Ureter (tissue), 1 donor: ENCODE measurements around the gene TMEM151B. TPM values are rescaled to one million over a fixed set of nuclear protein-coding genes. Genes with fewer than 3 reads are reported as not detected.
"Not testable (repeated sequence)": the region's sequence is repeated elsewhere in the genome, so short reads cannot be mapped to it uniquely, and the experiment has no call there.

Source experiments
- DNase-seq: peaks from one replicate; pipeline ENCODE4 v3.0.0-alpha.2; 2020; ENCODE audit warnings: low spot score
- total RNA-seq: library from RNA; stranded (reverse); gene quantifications from one replicate; pipeline ENCODE4 v1.2.4, GENCODE V29; 2023
- donor health status: DM: yes; HTN: yes; CAD: no.

TMEM151B gene
- total RNA-seq, 1 donor from 2014 or later: not detected

DNA sequence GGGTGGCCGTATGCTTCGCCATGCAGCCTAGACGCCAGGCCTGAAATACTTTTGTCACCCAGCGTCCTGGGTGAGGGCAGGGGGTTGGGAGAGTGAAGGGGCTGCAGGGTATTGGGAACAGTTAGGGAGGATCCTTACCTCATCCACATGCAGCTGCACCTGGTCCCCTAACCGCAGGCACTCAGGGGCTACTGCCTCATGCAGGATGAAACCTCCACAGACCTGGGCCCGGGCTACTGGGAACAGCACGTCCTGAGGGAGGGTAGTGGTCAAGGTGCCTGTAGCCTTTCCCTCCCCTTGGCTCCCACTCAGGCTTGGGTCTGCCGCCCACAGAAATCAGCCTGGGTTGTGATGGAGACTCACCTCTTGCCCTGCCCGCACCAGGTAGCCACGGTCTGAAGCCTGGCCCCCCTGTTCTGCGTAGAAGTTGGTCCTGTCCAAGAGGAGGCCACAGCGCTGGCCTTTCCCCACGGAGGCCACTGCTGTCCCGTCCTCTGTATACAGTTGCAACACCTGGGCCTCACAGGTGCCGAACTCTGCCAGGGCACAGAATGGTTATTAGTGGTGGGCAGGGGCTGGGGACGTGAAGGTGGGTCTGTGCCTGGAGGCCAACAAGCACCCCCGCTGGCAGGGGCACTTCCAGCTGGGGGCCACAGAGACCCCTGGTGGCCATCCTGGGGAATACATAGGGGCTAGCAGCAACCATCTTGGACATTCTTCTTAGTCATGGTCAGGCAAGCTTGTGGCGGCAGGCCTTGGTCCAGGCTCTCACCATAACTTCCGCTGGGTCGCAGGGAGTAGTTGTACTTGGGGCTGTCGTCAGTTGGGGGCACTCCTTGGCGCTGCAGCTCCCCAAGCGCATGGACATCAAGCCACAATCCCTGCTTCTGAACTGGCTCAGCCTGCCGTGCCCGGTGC is 34.3 kb downstream of the TMEM151B start:
- DNase-seq: no peak

DNA sequence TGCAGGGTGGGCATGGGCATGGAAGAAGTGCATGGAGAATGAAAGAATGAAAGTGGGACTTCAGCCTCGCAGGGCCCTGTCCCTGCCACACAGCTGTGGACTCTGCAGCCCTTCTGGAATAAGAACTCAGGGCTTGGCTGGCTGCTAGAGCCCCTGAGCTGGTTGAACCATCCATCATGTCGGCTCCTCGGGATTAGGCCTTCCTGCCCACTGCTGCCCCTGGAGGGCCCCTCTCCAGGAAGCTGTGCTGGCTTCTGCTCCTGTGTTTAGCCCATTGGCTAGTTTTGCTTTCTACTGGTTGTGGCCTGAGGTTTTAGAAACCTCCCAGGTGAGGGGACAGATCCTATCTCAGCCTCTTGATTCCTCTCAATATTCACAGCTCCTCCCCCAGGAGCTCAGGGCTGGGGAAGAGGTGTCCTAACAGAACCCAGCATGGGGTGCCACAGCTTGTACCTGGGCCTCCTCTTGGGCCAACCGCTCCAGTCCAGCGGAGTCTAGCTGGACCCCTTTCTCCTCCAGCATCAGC is 35.0 kb downstream of the TMEM151B start:
- DNase-seq: no peak

DNA sequence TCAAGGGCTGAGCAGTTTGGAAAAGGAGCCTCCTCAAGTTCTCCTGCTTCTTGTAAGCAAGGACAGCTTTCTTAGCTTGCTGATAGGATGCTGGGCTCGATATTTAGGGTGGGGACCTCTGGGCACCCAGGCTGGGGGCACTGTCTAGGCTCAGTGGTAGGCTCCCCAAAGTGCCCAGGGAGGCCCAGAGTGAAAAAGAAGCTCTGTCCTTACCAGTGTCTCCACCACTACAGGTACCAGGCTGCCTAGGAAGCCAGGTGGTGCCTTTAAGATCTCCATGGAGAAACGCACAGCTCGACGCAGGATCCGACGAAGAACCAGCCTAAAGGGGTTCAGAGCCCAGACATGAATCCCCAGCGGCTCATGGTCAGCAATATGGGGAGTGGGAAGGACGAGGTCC is 36.5 kb downstream of the TMEM151B start:
- no peak for DNase-seq

DNA sequence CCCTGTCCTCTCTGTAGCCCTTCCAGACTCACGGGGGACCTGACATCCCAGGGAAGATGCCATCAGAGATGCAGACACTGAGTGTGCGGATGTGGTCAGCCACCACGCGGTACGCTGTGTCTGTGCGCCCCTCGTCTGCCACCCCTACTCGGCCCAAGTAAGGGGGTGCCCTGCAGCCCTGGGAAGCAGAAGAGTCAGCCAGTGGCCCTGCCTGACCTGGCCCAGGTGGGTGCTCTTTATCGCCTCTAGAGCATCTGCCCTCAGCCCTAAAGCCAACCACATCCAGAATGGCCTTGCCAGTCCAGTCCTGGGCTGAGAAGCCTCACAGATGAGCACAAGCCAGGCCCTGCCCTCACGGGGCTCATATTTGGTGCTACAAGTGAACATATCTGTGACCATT is 37.0 kb downstream of the TMEM151B start:
- DNase-seq: no peak

DNA sequence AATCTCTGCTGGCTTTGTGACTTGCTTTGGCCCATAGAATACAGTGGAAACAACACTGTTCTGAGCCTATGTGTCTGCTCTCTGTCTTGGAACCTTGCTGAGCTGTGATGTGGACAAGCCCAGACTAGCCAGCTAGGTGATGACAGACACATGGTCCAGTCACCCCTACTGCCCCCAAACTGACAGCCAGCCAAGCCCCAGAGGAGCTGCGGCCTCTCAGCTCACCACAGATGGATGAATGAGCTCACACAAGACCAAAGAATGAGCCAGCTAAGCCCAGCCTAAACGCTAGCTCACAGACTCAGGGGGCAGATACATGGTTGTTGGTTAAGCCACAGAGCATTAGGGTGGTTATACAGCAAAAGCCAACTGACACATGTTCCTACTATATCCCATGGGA is 38.8 kb downstream of the TMEM151B start:
- DNase-seq: no peak

DNA sequence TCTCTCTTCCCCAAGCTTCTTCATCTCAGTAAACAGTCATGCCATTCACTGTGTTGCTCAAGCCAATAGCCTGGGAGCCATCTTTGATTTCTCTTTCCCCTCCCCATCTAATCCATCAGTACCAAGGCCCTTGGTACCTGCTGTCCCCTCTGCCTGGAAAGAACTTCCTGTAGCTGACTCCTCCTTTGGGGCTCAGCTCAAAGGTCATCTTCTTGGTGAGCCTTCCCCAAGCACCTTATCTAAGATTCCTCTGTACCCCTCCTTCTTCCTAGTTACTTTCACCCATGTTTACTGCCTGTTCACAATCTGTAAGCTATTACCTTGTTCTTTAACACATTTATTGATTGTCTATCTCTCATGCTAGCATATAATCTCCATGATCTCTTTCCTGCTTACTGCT is 39.4 kb downstream of the TMEM151B start:
- no peak for DNase-seq

DNA sequence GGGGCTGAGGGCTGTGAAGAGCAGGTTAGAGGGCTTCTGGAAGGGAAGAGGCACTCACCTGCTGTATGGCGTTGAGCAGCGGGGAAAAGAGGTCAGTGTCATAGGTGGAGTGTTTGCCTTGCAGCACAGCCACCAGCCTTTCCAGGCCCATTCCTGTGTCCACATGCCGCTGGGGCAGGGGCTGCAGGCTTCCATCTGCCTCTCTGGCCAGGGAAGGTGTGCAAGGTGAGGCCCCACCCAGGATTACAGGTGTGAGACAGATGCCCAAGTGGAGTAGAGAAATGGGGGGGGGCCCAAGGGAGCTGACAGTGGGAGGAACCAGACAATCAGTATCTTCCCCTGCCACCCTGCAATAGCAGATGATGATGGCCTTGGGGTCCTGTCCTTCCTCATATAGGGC is 40.0 kb downstream of the TMEM151B start:
- no peak for DNase-seq

DNA sequence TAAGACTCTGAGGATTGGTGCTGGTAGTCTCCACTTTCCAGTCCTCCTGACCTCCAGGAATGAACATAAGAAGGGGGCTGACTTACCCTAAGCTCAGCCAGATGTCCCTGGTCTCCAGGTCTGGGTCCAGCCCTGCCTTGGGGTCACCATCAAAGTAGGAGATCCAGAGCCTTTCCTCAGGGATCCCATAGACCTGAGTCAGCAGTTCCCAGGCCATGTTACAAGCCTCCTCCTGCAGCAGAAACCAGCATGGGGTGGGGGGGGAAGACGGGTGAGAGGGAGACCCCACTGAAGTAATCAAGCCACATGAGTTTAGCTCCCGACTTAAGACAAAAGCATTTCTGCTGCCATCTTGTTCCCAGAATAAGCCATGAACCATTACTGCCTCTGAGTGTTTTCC is 41.1 kb downstream of the TMEM151B start:
- no peak for DNase-seq

DNA sequence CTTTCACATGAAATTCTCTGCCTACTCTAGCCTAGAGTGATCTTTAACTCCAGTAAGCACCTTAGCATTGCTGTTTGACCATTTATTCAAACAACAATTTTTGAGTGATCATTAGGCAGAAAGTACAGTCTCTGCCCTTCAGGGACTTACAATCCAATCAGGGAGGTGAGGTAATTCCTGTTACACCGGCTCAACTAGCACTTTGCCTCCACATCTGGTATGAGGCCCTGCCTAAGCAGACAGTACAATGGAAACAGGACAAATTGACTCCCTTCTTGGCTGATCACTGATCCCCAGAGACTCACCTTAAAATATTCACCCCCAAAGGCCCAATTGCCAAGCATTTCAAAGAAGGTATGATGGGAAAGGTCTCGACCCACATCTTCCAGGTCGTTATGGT is 41.5 kb downstream of the TMEM151B start:
- DNase-seq: no peak

DNA sequence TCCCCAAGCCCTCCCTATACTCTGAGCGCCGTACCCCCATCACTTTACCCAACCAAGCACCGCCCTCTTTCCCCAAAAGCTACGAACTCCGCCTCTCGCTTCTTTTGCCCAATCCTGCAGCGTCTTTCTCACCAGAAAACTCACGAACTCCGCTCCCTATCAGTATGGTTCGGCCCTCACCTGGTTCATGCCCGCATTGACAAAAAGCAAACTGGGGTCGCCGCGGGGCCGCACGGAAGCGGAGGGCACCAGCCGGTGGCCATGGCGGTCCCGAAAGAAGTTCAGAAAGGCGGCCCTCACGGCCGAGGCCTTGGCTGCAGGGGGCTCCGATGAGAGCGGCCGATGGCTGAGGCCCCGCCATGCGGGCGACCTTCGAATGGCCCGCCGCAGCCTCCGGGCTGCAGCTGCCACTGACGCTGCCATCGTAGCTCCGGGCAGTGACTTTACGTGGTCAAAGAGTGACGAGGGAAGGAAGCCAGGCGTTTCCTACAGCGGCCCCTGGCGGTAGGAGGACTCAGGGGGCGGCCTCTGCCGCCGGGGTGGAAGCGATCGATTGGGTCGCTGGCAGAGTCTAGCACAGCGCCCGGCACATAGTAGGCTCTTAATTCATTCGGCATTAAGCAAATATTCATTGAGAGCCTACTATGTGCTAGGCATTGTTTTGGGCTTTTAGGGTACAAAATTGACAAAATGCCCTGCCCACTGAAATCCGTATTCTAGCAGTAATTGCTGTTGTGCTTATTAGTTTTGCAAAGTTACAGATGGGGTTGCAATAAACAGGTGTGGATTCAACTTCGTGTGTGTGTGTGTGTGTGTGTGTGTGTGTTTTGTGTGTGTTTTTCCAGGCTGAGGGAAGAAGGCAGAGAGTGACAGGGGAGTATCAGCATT is 42.9 kb downstream of the TMEM151B start, which contains the start of gene AARS2:
AARS2 (minus strand) TSS at position 447 of the 888 bp plus-strand sequence; CDS start at position 423, 24 bp downstream.
- DNase-seq: peak; percentile 89

DNA sequence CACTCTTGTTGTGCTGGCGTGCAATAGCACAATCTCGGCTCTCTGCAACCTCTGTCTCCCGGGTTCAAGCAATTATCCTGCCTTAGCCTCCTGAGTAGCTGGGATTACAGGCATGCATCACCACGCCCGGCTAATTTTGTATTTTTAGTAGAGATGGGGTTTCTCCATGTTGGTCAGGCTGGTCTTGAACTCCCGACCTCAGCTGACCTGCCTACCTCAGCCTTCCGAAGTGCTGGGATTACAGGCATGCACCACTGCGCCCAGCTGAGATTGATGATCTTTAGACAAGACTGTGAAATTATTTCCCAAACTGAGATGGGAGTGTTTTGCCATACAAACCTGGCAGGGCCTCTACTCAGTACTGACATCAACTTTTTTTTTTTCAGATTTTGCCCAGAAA is 44.4 kb downstream of the TMEM151B start:
- not testable (repeated sequence) for DNase-seq

DNA sequence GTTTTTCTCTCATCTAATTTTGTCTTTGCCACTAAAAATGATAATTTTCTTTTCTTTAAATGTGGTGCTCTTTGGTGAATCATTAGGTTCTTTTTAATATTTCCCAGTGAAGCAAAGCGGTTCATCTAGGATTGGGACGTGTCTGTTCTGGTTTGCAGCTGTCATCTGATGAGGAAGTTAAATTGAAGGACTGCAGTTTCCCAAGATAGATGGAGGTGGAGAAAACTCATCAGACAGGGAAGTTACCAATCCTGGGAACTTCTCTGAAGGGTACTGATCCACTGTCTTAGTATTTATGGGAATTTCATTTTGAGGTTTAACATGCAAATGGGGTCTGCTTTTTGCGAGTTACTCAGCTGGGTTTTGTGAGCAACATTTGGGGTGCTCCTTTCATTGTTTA is 45.3 kb downstream of the TMEM151B start:
- no peak for DNase-seq

DNA sequence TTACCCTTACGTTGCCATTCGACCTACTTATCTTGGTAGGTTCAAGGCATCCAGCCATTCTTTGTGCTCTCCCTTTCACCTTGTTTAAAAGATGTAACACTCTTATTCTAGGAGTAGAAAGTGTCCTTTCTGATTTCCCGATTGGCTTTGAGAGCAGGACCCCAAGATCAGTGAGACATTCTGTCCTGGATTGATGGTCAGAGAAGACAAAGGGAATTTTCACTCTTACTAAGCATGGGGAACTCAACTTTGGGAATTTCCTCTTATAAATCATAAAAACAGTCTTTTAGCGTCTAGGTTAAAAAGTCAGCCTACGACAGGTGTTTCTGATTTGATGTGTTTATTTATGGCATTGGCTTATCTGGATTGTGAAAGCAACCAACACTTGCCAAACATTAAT is 45.7 kb downstream of the TMEM151B start:
- no peak for DNase-seq

DNA sequence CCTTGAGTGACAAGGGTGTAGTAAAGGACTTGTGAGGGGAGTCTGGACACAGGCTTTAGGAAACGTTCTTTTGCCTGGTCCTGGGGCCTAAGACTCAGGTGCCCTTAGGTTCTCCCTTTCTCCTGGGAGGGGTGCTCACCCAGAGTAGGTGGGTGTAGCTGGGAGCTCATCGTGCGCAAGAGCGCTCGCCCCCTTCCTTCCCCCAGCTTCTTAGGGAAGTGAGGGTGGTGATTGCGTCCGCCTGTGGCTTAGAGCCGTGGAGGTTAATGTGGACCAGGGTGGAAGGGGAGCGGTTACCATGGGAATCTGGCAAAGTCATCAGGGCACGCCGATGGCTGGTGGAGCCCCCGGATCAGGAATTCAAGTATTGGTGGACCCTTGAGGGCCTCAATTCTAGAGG is 46.2 kb downstream of the TMEM151B start:
- DNase-seq: no peak

DNA sequence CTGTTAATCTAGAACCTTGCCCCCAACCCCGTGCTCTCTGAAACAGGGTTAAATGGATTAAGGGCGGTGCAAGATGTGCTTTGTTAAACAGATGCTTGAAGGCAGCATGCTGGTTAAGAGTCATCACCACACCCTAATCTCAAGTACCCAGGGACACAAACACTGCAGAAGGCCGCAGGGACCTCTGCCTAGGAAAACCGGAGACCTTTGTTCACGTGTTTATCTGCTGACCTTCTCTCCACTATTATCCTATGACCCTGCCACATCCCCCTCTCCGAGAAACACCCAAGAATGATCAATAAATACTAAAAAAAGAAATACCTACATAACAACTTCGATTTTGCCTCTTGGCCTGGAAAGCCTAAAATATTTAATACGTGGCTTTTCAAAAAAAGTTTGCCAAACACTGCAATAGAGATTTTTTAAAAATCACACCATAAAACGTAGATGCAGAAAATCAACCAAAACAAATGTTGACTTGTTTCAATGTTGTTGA is 46.9 kb downstream of the TMEM151B start:
- DNase-seq: not testable (repeated sequence)

DNA sequence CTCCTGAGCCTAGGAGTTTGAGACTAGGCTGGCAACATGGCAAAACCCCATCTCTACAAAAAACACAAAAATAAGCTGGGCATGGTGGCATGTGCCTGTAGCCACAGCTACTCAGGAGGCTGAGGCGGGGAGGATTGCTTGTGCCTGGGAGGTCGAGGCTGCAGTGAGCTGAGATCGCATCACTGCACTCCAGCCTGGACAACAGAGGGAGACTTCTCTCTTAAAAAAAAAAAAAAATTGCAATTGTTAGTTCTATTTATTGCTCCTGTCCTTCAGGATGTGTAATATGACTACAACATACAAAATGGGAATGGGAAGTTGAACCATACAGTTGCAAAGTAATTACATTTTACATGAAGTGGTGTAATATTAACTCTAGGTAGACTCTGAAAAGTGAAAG is 51.0 kb downstream of the TMEM151B start:
- no peak for DNase-seq

DNA sequence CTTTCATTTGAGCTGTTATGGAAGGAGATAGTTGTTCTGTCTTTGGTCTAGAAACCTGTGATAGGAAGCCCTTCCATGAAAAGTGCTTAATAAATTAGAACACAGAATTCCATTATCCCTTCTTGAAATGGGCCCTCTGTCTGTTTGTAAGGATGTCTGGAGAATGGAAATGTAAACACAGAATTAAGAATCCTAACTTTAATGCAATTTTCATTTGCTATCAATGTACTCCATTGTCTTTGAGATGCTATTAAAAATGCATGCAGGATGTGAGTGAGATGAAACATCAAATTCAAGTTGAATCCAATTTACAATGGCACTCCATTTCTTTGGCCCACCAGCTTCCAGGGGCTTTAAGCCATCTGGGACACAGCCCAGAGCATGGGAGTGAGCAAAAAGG is 56.8 kb downstream of the TMEM151B start:
- no peak for DNase-seq

DNA sequence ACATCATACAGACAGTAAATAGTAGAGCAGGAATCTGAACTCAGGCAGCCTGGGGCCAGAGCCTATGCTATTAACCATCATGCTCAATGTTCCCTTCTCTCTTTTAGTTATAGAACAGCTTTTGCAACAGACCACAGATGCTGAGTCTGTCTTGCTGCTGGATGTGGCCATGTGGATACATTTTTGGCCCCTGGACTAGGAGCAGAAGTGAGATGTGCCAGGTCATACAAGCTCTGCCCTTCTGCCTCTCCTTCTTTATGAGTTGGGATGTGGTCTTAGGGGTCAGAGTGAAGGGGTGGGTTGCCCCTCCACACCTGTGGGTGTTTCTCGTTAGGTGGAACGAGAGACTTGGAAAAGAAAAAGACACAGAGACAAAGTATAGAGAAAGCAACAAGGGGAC is 57.5 kb downstream of the TMEM151B start:
- no peak for DNase-seq

DNA sequence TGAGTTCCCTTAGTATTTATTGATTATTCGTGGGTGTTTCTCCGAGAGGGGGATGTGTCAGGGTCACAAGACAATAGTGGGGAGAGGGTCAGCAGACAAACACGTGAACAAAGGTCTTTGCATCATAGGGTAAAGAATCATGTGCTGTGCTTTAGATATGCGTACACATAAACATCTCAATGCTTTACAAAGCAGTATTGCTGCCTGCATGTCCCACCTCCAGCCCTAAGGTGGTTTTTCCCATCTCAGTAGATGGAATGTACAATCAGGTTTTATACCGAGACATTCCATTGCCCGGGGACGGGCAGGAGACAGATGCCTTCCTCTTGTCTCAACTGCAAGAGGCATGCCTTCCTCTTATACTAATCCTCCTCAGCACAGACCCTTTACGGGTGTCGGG is 58.0 kb downstream of the TMEM151B start:
- not testable (repeated sequence) for DNase-seq

DNA sequence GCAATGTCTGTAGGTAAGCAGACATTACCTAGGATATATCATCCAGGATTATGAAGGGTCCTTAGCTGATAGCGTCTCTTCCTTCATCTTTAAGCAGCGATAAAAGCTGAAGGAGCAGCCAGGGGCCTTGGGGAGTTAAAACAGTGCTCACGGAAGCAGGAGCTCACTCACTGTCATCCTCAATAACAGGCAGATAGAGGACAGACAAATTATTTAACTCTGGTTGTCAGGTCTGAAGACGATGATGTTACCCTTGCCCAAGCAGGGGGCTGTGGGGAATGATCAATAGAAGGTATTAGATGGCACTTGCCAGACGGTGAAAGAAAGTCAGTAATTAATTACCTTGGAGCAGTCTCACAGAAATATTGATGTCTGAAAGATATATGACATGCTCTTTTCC is 59.6 kb downstream of the TMEM151B start:
- DNase-seq: no peak

DNA sequence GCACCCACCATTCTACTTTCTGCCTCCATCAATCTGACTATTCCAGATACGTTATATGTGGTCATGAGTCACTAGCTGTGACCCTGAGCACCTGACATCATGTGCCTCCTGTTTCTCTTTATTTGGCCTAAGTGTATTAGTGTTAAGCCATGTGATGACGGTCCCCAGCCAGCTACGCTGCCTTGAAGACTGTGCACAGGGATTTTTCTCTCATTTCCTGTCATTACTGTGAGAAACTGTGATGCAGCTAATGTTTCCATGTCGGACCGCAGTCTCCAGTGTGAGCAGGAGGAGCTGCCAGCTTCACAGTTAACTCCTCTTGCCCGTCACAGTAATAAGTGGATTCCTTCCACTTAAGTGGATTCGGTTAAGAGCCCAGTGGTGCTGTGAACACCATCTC is 62.3 kb downstream of the TMEM151B start:
- no peak for DNase-seq

DNA sequence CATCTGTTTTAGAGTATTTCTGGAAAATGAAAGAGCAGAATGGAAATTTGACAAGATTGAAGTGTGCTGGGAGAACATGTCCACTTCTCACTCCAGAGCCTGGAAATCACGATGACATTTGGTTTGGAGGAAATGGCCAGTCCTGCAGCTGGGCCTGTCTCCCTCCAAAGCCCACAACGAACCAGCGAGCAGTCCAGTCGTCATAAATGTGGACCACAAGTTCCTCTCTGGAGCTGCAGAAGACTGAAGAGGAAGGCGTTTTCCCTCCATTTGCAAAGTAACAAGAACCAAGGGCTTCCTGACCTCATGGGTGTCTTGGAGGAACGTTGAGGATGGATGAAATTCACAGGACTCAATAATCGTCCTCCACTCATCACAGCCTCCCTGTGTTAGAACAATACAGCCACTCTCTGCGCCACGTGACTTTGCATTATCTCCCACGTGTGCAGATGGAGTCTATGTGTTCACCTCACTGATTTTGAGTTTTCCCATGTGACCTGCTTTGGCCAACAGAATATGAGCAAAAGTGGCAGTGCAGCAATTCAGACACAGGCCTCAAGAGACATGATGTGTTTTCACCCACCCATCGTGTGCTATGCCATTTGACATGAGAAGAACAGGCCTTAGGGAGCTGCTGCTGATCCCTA is 63.1 kb downstream of the TMEM151B start:
- DNase-seq: no peak
